ENCODE measurements around the gene HMGCR.

DNA sequence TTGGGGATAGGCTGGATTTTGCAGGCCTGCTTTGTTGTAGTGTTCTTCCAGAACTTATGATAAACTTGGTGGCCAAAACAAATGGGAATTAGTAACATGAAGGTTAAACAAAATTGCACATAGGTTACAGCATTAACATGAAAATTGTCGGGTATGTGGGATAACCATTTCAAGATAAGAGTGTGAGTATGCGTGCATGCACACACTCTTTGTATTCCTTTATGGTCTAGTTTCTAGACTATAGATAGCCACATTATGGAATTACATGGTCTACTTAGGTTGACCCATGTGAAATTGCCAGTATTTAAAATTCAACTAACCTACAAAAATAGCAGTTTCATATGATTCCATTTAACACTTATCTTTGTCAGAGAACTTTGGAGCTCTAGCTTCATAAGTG is 1.4 kb downstream of the HMGCR start:
- TF ChIP-seq, protein P1, sequence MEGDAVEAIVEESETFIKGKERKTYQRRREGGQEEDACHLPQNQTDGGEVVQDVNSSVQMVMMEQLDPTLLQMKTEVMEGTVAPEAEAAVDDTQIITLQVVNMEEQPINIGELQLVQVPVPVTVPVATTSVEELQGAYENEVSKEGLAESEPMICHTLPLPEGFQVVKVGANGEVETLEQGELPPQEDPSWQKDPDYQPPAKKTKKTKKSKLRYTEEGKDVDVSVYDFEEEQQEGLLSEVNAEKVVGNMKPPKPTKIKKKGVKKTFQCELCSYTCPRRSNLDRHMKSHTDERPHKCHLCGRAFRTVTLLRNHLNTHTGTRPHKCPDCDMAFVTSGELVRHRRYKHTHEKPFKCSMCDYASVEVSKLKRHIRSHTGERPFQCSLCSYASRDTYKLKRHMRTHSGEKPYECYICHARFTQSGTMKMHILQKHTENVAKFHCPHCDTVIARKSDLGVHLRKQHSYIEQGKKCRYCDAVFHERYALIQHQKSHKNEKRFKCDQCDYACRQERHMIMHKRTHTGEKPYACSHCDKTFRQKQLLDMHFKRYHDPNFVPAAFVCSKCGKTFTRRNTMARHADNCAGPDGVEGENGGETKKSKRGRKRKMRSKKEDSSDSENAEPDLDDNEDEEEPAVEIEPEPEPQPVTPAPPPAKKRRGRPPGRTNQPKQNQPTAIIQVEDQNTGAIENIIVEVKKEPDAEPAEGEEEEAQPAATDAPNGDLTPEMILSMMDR (IDR thresholded peaks at IDR 0.05), result no peak
- TF ChIP-seq EZH2 (IDR thresholded peaks at IDR 0.05; ENCODE audit: borderline replicate concordance, insufficient read depth, low read depth, low read length, poor library complexity, severe bottlenecking), result no peak

All from B cell (primary cell).